Effector memory CD8-positive, alpha-beta T cell (primary cell): ENCODE data around the gene DUSP22.
"Not testable (repeated sequence)": the region's sequence is repeated elsewhere in the genome, so short reads cannot be mapped to it uniquely, and the experiment has no call there.

Source experiments
- ATAC-seq: fragments of 150-1000 bp; cut with Tn5 transposase; replicated peaks from 2 replicates; pipeline ENCODE4 v1.10.0; 2021; ENCODE audit warnings: mild to moderate bottlenecking, moderate library complexity
- DNase-seq, 3 experiments: peaks; one replicate each; pipeline ENCODE4 v3.0.0; 2021
- H3K27ac Mint-ChIP-seq, 2 donors: one replicate each; pipeline ENCODE4 v1.8.0; 2022; ENCODE audit warnings: mild to moderate bottlenecking in 2 of 2, mixed read lengths in 2 of 2, moderate library complexity in 2 of 2
- H3K27me3 Mint-ChIP-seq, 2 donors: one replicate each; pipeline ENCODE4 v1.8.0; 2022; ENCODE audit warnings: mixed read lengths in 2 of 2
- H3K36me3 Mint-ChIP-seq: one replicate; pipeline ENCODE4 v1.8.0; 2022; ENCODE audit warnings: mild to moderate bottlenecking, moderate library complexity, mixed read lengths; ENCODE audit not compliant: insufficient read depth
- H3K4me1 Mint-ChIP-seq, 2 donors: one replicate each; pipeline ENCODE4 v1.8.0; 2022; ENCODE audit warnings: low read depth in 2 of 2, mixed read lengths in 2 of 2
- H3K4me3 Mint-ChIP-seq, 2 donors: one replicate each; pipeline ENCODE4 v1.8.0; 2022; ENCODE audit warnings: mild to moderate bottlenecking in 2 of 2, mixed read lengths in 2 of 2, moderate library complexity in 2 of 2
- H3K9me3 Mint-ChIP-seq, 2 donors: one replicate each; pipeline ENCODE4 v1.8.0; 2022; ENCODE audit warnings: mixed read lengths in 2 of 2

DUSP22 gene

DNA sequence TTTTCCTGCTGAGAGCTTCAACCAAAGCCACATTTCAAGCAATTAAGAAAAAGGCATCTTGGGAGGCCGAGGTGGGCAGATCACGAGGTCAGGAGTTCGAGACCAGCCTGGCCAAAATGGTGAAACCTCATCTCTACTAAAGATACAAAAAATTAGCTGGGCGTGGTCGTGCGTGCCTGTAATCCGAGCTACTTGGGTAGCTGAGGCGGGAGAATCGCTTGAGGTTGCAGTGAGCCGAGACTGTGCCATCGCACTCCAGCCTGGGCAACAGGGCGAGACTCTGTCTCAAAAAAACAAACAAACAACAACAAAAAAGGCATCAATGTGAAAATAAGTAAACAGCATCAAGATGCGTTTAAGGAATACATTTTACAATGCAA is 85.3 kb downstream of the DUSP22 start:
- not testable (repeated sequence) for H3K36me3 Mint-ChIP-seq, ATAC-seq, H3K27ac Mint-ChIP-seq, H3K4me3 Mint-ChIP-seq, H3K9me3 Mint-ChIP-seq, DNase-seq
- peaks cover 4 to 16% of the 10 kb centered on the region in 2 donors for H3K4me1 Mint-ChIP-seq
- H3K27me3 Mint-ChIP-seq = peaks cover 36 to 67% of the 10 kb centered on the region in 2 donors

DNA sequence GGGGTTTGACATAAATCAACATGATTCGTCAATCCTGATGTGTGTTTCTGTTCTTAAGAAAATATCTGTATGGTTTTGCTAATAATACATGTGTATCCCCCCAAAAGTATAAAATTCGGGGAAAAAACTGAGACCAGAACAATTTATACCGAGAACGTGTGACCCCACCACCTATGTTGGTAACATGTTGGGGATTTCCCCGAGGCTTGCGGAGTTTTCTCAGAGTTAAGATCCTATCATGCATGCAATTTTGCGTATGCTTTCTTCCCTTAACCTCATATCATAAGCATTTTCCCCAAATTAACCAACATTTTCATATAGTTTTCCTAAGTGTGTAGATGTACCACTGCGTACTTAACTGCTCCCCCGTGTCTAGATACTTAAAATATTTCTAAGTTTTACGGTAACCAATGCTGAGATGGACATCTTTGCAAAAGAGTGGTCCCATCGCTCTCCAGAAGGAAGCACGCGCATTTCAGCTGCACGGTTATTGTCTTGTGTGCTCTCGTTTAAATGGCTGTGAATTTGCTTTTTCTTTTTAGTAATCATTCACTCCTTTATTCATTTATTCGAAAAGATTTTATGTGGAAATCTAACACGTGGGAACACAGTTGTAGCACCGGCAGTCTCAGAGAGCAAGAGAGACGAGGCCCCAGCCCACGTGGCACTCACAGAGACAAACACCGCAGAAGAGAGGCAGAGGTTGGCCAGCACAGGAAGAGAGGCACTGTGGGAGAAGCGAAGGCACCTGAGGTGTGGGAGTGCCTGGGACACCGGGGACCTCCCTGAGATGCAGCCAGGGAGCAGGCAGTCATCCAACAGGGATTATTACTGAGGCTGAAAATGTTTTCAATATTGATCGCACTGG is 86.0 kb downstream of the DUSP22 start:
- H3K9me3 Mint-ChIP-seq = no peaks in the 10 kb centered on the region
- H3K36me3 Mint-ChIP-seq = no peaks in the 10 kb centered on the region
- no peak overlapping the region for H3K27ac Mint-ChIP-seq
- H3K27me3 Mint-ChIP-seq = peaks cover 39 to 66% of the 10 kb centered on the region in 2 donors
- ATAC-seq (no peak), DNase-seq (no peak)
- H3K4me1 Mint-ChIP-seq = peaks cover 0 to 12% of the 10 kb centered on the region in 2 donors
- H3K4me3 Mint-ChIP-seq = no peak overlapping the region

DNA sequence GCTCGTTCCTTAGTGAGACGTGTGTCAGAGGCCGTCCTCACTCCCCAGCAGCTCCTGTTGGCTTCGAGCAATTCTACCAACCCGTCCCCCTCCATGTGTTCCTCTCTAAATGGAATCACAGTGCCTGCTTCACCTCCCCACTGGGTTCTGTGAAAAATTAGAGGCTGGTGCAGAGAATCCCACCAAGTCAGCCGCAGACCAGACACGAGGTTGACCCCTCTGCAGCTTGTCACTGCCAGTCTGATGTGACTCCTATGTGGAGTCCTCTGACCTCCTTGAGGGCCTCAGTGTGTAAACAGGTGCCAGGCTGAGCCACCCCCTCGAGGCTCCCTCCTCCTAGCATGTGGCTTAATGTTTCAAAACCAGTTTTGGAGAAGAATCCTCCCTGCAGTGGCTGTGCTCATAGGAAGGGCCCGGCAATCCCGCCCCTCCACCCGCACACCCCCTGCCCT is 86.7 kb downstream of the DUSP22 start:
- Mint-ChIP-seq H3K36me3 (no peaks in the 10 kb centered on the region), H3K27me3 (peaks cover 44 to 72% of the 10 kb centered on the region in 2 donors), H3K4me3 (no peak overlapping the region), H3K4me1 (peaks cover 0 to 12% of the 10 kb centered on the region in 2 donors), H3K9me3 (no peaks in the 10 kb centered on the region), H3K27ac (no peak overlapping the region)
- DNase-seq = no peak
- no peak for ATAC-seq

DNA sequence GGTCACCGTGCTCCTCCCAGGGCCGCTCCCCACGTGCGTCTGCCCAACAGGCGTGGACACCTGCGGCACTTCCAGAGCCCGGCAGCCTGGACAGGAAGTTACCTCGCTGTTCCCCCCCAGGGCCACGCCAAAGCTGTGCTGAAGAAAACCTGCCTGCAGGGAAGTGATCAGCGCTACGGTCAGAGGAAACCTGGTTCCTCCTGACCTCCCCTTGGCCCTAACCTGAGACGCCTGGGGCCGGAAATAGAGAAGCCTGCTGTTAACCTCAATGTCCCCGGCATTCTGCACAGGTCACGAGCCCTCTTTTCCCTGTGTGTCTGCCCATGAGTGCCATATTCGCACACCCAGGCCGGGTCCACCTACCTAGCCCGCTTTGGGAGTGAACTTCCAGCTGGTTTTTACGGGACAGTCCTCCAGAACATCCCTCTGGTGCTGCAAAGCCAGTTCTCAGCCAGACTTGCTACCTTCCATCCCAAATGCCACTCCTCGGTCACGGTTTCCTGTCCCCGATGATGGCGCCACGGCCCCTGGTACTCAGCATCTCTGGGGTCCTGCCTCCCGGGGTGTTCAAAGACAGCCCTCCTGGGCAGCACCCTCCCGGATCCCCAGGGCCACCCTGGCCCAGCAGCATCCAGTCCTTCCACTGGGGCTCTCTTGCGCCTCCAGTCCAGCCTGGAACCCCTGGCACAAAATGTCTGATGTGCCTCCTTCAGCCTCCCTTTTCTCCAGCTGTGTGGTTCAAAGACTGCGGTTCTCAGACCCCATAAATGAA is 87.3 kb downstream of the DUSP22 start:
- DNase-seq = no peak
- H3K27me3 Mint-ChIP-seq = peaks cover 45 to 72% of the 10 kb centered on the region in 2 donors
- peaks cover 0 to 12% of the 10 kb centered on the region in 2 donors for H3K4me1 Mint-ChIP-seq
- H3K9me3 Mint-ChIP-seq = no peaks in the 10 kb centered on the region
- no peak overlapping the region for H3K27ac Mint-ChIP-seq
- no peak for ATAC-seq
- H3K36me3 Mint-ChIP-seq = no peaks in the 10 kb centered on the region
- peak overlapping the region in 1 of 2 donors; percentile 6 for H3K4me3 Mint-ChIP-seq

DNA sequence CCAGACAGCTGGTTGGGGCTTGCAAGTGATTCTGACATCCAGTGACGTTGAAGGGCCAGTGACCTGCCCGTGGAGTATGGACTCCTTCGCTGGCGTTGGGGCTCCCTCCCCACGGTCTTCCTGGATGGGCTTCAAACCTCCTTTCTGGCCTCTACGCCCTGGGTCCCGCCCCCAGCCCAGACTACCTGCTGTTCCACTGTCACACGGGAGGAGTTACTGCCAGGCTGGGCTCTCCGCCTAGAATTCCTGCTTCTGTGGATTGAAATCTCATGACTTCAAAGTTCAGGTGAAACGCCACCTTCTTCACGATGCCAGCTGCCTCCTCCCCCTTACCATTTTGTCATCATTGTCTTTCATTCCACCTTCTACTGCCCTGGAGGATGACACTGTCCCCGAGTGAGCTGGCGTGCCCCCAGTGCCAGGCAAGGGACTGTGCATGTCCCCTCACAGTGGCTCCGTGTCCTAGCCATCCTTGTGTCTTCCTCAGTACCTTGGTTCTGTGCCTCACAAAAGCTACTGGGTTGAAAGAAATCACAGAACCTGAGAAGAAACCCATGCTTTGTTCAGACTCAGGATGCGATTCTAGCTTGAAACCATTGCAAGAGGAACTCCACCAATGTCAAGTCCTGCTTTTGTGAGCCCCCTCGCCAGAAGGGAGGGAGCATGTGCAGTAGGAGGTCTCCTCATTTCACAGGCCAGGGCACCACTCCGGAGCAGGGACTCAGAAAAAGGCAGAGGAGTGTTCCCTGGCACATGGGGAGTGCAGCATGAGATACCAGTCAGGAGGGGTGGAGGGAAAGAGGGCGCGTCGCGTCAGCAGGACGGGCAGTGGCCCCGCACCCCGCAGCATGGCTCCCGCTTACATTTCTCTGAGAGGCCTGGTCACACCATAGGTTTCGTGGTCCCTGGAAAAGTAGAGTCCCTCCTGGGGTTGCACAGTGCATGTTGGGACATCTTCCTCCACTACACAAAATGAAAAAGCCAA is 88.2 kb downstream of the DUSP22 start:
- H3K4me3 Mint-ChIP-seq = no peak overlapping the region
- no peak overlapping the region for H3K27ac Mint-ChIP-seq
- no peaks in the 10 kb centered on the region for H3K36me3 Mint-ChIP-seq
- peaks cover 40 to 74% of the 10 kb centered on the region in 2 donors for H3K27me3 Mint-ChIP-seq
- no peak for ATAC-seq
- DNase-seq = no peak
- H3K9me3 Mint-ChIP-seq = no peaks in the 10 kb centered on the region
- peaks cover 0 to 12% of the 10 kb centered on the region in 2 donors for H3K4me1 Mint-ChIP-seq

DNA sequence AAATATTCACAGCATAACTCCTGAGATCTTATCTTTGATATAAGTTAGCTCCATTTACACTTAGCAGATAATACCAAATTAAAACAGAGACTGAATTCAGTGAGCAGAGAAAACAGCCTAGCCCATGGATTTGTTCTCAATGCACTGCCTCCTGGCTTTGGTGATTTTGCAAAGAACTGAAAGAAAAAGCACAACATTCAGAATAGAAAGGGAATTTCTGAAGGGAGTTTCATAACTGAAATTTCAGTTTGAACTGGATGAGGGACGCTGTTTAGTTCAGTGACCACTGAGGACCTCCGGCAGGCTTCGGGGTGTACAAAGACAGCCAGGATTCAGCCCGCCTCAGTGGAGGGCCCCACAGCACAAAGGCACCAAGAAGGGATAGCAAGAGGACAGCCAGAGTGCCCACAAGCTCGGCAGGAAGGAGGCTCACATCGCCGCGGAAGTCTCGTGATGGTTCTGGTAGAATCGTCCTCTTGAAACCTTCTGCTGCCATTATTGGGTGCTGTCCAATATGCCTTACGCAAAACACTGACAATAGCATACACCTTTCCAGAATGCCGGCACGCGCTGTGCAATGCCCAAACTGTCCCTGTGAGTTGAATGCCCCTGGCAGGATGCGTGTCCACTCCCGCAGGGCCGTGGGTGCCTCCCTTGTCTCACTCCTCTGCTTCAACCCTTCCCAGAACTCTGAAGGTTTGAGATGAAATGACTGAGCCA is 89.6 kb downstream of the DUSP22 start:
- ATAC-seq = no peak
- H3K4me1 Mint-ChIP-seq = peaks cover 0 to 10% of the 10 kb centered on the region in 2 donors
- no peak overlapping the region for H3K27ac Mint-ChIP-seq
- DNase-seq = no peak
- no peaks in the 10 kb centered on the region for H3K36me3 Mint-ChIP-seq
- no peak overlapping the region for H3K4me3 Mint-ChIP-seq
- H3K27me3 Mint-ChIP-seq = peaks cover 34 to 80% of the 10 kb centered on the region in 2 donors
- H3K9me3 Mint-ChIP-seq = no peaks in the 10 kb centered on the region

DNA sequence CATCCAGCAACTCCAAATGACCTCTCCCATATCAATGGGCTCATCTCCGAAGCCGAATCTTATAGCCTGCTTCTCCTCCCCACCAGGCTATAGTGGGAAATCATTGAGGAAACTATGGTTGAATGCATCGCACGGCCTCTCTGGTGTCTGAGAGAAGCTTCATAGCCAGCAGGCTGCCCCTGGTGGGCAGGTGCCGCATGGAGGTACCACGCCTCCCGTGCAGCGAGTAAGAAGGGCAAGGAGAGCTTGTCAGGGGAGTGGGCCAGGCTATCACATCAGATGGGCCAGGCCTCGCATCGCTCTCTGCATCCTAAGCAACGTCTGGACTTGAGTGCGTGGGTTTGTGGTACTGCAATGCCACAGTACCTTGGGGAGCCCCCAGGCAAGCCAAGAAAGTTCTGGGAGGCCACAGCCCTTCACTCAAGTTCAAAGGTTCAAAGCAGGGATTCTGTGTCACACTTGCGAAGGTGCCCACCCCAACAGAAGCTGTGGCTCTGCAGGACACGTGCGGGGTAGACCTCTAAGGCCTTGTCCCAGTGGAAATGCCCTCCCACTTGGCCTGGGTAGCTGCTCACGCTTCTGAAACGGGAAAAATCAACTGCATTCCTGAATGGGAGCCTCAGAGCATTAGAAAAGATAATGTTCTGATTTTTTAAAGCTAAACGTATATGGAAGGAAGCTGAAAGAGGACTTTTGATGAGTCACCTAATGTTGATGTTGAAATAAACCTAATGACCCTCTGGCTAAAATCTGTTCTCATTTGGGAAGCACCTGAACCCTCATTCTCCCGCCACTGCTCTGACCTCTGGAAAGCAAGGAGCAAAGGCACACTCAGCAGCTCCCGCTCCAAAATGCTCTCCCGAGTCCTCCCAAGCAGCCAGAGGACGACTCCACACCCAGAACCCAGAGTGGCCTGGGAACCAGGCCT is 90.9 kb downstream of the DUSP22 start:
- Mint-ChIP-seq H3K9me3 (no peaks in the 10 kb centered on the region), H3K36me3 (no peaks in the 10 kb centered on the region), H3K4me1 (peaks cover 0 to 8% of the 10 kb centered on the region in 2 donors), H3K4me3 (no peak overlapping the region), H3K27me3 (peaks cover 29 to 85% of the 10 kb centered on the region in 2 donors), H3K27ac (no peak overlapping the region)
- ATAC-seq (no peak), DNase-seq (no peak)

DNA sequence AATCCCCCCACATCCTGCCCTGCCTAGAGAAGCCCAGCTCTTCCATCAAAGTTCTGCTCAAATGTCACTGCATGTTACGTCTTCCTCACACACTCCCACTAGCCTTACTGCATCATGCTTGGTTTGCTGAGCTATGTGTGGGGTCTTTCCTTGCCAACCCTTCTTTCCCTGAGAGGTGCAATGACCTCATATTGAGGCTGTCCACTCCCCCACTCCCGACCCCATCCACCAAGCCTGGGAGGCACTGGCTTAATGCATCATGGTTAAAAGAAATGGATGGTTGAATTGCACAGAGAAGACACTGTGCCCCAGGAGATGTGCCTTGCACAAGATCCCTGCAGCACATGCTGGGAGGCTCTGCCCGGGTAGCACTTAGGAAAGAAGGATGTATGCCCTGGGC is 91.6 kb downstream of the DUSP22 start:
- H3K27me3 Mint-ChIP-seq = peaks cover 29 to 92% of the 10 kb centered on the region in 2 donors
- H3K9me3 Mint-ChIP-seq = no peaks in the 10 kb centered on the region
- H3K27ac Mint-ChIP-seq = no peak overlapping the region
- ATAC-seq = no peak
- H3K36me3 Mint-ChIP-seq = no peaks in the 10 kb centered on the region
- H3K4me3 Mint-ChIP-seq = no peak overlapping the region
- H3K4me1 Mint-ChIP-seq = peaks cover 0 to 8% of the 10 kb centered on the region in 2 donors
- no peak for DNase-seq

DNA sequence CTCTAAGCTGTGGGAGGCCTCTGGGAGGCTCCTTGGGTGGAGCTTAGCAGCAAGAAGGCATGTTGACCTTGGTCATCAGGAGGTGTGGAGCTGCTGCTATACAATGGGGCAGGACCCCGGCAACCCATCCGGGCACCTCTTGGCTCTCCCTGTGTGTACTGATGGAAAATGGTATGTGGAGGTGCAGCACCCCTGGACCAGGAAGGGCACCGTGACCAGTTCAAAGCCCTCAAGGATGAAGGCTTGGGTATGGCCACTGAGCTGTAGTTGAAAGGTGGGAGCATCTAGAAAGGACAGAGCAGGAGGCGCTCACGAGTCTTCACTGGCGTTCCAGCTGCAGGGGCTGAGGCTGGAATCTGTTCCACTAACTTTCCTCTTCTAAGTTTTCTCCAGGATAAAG is 92.6 kb downstream of the DUSP22 start:
- no peaks in the 10 kb centered on the region for H3K9me3 Mint-ChIP-seq
- H3K27me3 Mint-ChIP-seq = peaks cover 29 to 86% of the 10 kb centered on the region in 2 donors
- H3K4me1 Mint-ChIP-seq = peaks cover 7 to 8% of the 10 kb centered on the region in 2 donors

DNA sequence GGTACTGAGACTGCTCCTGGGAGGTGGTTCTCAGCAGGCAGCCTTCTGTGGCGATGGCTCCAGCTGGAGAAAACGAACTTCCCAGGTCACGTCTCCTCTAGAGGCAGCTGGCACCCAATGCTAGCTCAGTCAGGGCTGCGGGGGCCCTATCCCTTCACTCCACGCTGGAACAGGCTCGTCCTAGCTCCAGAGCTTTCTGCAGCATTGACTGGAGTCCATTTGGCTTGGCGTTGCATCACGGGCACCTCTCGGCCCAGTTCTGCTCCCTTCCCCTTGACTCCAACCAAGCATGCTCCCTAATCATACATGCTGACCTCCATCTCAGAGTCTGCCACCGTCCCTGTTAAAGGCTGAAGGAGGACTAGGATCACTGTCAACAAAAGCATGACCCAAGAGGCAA is 93.3 kb downstream of the DUSP22 start:
- Mint-ChIP-seq H3K27ac (no peak overlapping the region), H3K27me3 (peaks cover 25 to 79% of the 10 kb centered on the region in 2 donors), H3K4me3 (no peak overlapping the region), H3K4me1 (peaks cover 6 to 13% of the 10 kb centered on the region in 2 donors), H3K9me3 (no peaks in the 10 kb centered on the region), H3K36me3 (no peaks in the 10 kb centered on the region)
- DNase-seq = no peak
- ATAC-seq = no peak

More for the DNA sequence above, 92.6 kb downstream of the DUSP22 start:
- Mint-ChIP-seq H3K4me3 (no peak overlapping the region), H3K36me3 (no peaks in the 10 kb centered on the region), H3K27ac (no peak overlapping the region)
- ATAC-seq (no peak), DNase-seq (no peak)

DNA sequence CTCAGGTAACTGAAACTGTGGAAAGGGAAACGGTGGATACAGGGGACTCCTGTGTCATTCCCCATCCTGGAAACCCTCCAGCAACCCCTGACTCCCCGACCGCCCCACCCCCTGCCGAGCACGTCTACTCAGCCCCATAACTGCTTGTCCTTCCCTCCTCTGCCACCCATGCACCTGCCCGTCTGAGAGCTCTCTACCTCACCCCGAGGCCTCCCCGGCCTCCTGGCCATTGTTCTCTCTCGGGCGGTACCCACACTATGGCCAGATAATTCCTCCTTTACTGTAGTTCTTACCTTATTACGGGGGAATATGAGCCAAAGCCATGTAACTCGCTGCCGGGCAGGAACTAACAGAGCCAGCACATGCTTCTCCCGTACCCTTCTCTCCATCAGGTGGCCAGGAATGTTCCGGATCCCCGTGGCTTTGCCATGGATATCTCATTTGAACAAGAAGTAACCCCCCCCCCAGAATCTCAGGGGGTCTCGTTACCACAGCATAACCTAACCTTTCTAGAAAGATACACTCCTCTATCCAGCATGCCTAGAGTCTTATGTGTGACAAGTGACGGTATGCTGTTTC is 94.5 kb downstream of the DUSP22 start:
- no peak for ATAC-seq
- peaks cover 3% of the 10 kb centered on the region for H3K36me3 Mint-ChIP-seq
- no peak overlapping the region for H3K27ac Mint-ChIP-seq
- H3K27me3 Mint-ChIP-seq = peaks cover 19 to 68% of the 10 kb centered on the region in 2 donors
- H3K4me1 Mint-ChIP-seq = peaks cover 11 to 20% of the 10 kb centered on the region in 2 donors
- no peak for DNase-seq
- H3K9me3 Mint-ChIP-seq = no peaks in the 10 kb centered on the region
- H3K4me3 Mint-ChIP-seq = no peak overlapping the region
